NCI-H1092 treated with DMSO at 0.1 percent for 48 hours (cell line): ENCODE measurements around the gene MEP1B.
"Not testable (repeated sequence)": the region's sequence is repeated elsewhere in the genome, so short reads cannot be mapped to it uniquely, and the experiment has no call there.

Source experiments
- DNase-seq: peaks from one replicate; lab custom pipeline; 2025; lab: John Stamatoyannopoulos, UW

Gene MEP1B

DNA sequence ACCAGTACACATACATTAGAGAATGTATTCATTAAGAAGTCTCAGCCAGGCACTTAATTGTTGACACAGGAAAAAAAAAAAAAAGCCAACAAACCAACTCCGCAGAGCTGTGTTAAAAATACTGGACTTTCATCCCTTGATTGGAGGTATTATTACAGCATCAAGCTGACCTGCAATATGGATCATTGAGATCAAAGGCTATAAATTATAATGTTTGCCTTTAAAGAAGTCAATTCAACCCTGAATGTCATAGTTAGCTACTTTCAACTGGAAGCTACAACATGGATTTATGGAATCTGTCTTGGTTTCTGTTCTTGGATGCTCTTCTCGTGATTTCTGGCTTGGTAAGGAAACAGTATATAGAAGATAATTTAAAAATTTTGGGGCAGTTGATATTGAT lies at the start of gene MEP1B:
TSS of gene MEP1B (plus strand) at position 250 of the 400 bp plus-strand sequence. CDS start at position 282, 32 bp downstream.
- no peak for DNase-seq

DNA sequence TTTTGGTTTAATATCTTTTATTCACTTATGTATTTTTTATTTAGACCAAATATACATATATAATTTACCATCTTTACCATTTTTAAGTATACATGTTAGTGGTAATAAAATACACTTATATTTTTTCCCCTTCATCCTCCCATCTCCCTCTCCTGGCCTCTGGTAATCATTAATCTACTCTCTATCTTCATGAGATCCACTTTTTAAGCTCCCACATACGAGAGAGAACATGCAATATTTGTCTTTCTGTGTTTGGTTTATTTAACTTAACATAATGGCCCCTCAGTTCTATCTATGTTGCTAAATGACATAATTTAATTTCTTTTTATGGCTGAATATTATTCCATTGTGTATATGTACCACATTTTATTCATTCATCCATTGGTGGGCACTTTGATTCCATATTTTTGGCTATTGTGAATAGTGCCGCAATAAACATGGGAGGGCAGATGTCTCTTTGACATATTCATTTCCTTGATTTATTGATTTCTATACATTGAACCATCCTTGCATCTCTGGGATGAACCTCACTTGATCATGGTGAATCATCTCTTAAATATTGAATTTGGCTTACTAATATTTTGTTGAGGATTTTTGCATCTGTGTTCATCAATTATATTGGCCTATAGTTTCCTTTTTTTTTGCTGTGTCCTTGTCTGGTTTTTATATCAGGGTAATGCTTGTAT lies 41.5 kb upstream of the MEP1B start:
- DNase-seq = no peak

DNA sequence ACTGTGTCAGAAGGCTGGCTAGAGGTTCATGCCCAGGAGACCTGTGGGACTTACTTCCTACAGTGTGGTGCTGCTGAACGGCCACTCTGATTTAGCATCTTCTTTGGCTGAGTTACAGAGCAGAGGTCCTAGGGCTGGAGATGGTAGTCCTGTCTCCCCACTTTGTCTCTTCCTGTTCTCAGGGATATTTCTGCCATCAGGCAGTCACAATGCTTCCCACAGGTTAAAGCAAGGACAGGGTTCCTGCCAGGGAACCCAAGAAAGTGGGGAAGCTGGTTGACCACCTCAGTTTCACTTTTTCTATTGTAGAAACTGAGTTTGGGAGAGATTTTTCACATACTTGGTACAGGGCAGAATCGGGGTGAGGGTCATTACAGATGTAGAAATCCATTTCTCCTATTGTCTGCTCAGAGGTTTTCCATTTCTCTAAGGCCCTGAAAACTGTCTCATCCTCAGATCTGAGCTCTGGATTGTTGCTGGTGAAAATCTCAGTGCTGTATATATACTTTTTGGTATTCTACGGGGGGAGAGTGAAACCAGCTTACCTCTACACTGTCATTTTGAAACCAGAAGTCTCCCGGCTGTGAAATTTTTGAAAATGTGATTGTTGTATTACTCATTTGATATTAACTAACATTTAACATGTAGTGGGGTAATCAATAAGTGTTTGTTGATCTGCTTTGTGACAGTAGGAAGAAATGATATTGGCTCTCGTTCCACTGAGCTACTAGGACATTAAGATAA lies 37.0 kb upstream of the MEP1B start:
- no peak for DNase-seq

DNA sequence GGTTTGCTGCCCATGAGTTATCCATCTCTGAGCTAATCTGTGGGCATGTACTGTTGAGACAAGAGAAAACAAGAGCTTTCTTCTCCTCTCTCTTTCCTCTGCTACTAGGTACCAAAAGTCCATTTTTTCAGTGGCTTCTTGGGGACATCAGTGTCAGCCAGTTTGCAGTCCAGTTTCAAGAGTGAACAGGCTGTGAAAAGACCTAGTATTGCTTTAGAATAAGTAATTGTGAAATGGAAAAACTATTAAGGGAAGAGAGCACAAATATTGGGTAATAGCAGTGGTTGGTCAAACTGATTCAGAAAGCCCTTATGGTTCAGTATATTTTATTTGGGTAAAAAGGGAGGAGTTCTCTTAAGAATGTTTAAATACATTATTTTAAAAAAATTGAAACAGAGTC lies 33.0 kb upstream of the MEP1B start:
- DNase-seq = no peak

DNA sequence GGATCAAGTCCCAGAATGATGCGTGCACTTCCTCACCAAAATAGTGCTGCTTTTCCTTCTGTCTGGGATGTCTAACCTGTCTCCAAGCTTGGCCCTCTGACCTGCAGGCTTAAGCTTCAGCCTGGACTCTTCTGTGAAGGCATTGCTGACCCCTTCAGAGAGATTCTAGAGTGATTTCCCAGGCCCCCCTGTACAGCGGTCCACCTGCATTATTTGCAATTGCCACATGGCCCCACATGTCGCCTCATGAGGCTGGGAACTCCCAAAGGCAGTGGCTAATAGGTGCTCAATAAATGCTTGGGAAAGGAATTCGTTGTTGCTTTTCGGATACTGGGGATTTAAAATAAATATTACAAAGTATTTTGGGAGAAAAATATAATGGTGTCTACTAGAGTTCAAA lies 32.3 kb upstream of the MEP1B start:
- DNase-seq = no peak

DNA sequence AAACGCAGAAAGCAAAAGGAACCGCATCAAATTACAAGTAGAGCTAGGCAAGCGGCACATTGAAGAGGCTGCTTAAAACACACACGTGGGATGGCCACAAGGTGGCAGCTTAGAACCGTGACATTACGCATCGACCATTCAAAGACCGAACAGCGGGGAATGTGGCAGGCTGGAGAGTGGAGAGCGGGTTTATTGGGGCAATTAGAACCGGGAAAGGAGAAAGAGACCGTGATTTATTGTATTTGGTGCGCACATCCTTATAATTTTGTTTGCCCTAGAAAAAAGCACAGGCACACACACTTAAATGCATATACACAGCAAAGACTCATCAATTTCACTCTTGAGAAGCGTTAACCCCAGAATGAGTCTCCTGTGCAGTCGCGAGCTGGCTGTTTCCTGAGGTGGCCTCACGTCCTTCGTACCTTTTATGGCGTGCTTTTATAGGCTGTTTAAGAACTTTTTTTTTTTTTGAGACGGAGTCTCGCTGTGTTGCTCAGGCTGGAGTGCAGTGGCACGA lies 31.7 kb upstream of the MEP1B start:
- DNase-seq = peak; percentile 98

DNA sequence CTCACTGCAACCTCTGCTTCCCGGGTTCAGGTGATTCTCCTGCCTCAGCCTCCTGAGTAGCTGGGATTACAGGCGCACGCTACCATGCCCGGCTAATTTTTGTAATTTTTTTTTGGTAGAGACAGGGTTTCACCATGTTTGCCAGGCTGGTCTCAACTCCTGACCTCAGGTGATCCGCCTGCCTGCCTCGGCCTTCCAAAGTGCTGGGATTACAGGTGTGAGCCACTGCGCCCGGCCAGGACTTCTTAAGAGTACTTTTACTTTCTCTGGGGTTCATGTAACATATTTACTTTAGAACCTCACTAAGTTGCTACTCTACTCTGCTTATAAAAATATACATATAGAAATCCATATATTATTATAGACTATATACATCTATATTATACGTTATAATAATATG lies 31.2 kb upstream of the MEP1B start:
- DNase-seq = not testable (repeated sequence)

DNA sequence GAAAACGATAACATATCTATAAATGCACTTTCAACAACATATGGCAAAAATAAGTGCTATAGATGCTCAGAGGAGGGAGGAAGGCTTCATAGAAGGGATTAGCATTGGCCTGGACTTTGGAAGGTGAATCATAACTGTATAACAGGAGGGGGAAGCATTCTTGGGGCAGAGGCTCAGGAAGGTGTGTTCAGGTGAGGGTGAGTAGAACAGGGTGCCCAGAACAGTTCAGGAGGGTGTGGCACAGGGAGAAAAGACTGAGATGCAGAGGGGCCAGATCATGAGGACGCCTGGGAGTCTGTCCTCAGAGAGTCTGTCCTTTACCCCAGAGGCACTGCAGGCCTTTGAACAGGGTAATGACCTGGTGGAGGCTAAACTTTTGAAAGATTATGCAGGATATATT lies 29.3 kb upstream of the MEP1B start:
- DNase-seq = no peak

- DNase-seq = no peak
Measured at GRCh38 chr18:32167980-32168730, 21.7 kb upstream of the MEP1B start.

DNA sequence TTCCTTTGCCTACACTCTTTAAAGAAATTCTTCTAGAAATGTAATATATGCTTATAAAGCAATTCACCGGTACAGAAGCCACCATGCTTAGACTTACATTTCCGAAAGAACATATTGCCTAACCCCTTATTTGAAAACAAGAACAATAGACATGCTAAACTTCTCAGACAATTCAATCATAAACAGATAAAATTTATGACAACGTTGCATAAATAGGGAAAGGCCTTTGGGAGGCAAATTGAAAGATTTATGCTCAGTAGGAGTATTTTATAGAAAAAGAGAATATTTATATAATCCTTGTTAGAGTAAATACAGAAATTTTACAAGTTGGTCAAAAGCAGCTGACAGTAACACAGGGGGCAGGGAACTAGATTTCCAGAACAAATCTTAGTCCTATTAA lies 16.2 kb upstream of the MEP1B start:
- no peak for DNase-seq

DNA sequence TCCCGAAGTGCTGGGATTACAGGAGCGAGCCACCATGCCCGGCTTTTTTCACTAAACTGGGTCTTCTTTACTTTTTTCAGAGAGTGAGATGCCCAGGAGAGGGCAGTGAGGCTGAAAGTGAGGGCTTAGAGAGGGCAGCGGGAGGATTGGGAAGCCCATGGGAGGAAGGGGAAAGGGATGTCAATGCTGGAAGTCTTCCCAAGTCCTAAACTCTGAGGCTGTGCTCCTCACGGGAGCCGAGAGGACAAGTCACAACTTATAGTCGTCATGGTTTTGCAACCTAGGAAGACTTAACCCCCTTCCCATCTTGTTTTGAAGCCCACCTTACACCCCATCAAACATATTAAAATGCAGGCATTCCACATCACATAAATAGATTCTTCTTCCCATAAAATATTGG lies 15.1 kb upstream of the MEP1B start:
- DNase-seq = no peak

- peak; percentile 94 for DNase-seq
Measured at GRCh38 chr18:32175265-32175664, 14.6 kb upstream of the MEP1B start.

GRCh38 chr18:32176745-32177144 lies 13.1 kb upstream of the MEP1B start:
- not testable (repeated sequence) for DNase-seq

- peak; percentile 83 for DNase-seq
Measured at GRCh38 chr18:32177530-32177929, 12.3 kb upstream of the MEP1B start.

DNA sequence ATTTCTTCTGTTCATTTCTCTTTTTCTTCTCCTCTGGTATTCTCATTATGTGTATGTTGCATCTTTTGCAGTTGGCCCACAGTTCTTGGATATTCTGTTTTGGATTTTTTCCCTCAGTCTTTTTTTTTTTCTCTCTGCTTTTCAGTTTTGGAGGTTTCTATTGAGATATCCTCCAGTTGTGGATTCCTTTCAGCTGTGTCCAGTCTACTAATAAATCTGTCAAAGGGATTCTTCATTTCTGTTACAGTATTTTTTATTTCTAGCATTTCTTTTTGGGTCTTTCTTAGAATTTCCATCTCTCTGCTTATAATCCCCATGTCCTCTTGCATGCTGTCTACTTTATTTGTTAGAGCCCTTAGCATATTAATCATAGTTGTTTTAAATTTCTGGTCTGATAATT lies 6.3 kb upstream of the MEP1B start:
- DNase-seq = no peak

GRCh38 chr18:32190209-32190608 lies 370 bp downstream of the MEP1B start:
- DNase-seq = no peak

GRCh38 chr18:32195881-32196815 lies 6.3 kb downstream of the MEP1B start:
- no peak for DNase-seq

- peak; percentile 64 for DNase-seq
Measured at GRCh38 chr18:32200766-32201165, 10.9 kb downstream of the MEP1B start.

DNA sequence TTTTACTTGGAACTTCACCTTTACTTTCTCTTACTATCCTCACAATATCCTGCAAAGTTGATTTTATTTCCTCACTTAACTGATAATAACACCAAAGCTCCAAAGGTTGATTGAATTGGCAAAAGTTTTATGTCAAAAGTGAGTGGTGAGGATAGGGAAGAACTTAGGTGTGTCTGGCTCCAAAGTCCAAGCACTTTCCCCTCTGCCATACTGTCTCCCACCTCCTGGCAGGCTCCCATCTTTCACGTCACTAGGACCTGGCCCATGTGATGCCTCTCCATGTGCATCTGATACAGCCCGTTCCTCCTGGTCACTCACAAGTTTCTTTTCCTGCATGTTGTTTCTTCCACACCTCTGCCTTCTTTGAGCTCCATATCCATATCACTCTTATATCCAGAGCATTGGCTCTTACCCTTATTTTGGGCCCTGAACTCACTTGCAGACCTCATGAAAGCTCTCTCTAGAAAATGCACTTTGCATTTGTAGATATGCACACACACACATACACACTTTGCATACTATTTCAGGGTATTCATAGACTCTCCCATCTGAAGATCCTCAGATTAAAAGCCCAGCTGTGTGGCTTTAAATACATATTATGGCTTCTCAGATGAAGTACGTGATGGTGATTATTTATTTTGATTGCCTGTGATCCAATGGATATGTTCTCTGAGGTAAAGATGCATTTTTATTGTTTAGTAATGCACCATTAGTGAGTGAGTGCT lies 12.3 kb downstream of the MEP1B start:
- no peak for DNase-seq

- DNase-seq = no peak
Measured at GRCh38 chr18:32208023-32208422, 18.2 kb downstream of the MEP1B start.

- no peak for DNase-seq
Measured at GRCh38 chr18:32208577-32208976, 18.7 kb downstream of the MEP1B start.
